ENCODE data around the gene CLDN16.
A peak's percentile ranks its signal among the peaks of the same experiment; 100 is the strongest.

Gene CLDN16

DNA sequence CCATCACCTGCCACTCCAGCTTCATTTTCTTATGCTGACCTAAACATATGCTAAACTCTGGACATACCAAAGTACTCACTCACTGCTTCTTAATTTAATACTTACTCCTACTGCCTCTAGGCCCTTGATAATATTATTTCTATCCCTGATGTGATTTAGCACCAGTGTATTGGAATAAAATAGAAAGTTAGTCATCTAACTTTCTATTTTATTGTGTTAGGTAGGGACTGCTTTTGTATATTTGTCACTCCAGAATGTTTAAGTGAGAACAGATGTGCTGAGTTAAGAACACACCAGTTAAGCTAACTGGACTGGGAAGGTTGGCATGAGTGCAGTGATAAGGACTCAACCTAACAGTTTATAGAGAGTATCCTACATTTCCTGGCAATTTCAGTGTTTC lies 6.5 kb upstream of the CLDN16 start:
- DNase-seq, result no peak

- no peak for DNase-seq
Measured at GRCh38 chr3:190382082-190382481, 5.9 kb upstream of the CLDN16 start.

GRCh38 chr3:190384309-190384756 lies 3.6 kb upstream of the CLDN16 start:
- DNase-seq, result no peak

- DNase-seq, result no peak
Measured at GRCh38 chr3:190385731-190386688, 2.0 kb upstream of the CLDN16 start.

DNA sequence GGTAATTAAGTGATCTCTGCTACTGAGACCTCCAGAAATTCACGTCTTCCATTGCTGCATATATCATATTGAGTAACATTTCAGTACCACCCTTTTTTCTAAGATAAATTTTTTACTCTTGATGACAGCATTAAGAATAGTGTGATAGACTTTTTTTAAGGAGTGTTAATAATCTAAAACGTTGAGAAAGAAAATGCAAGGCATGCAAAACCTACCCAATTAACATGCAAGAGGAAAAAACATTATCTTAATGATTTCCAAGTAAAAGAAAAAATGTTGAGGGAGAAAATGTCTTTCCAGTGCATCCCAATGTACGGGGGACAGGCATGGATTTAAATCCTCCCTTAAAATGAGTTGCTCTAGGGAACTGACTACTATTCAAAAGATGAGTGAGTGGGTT lies 740 bp downstream of the CLDN16 start:
- DNase-seq, result no peak

- no peak for DNase-seq
Measured at GRCh38 chr3:190396001-190396400, 8.0 kb downstream of the CLDN16 start.

DNA sequence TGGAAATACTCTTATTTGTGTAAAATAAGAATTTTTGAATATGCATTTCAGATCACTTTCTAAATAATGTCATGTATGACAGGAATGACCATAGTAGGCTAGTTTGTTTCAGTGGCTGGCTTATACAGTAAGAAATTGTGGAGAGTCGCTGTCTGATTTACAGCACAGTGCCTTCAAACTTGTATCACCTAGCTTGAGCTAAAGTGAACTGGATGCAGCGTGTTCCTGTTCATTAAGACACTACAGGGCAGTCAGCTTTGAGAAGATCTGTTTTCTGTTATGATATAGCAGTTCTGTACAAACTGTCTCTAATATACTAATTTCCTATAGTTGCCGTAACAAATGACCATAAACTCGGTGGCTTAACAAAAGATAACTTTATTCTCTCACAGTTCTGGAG lies 9.9 kb downstream of the CLDN16 start:
- no peak for DNase-seq

DNA sequence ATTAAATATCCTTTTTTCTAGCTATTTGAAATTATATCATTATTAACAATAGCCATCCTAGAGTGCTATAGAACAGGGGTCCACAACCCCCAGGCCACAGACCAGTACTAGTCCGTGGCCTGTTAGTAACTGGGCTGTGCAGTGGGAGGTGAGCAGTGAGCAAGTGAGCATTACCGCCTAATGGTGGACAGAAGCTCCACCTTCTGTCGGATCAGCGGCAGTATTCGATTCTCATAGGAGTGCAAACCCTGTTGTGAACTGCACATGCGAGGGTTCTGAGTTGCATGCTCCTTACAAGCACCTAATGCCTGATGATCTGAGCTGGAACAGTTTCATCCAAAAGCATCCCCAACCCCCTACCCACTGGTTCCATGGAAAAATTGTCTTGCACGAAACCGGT lies 11.7 kb downstream of the CLDN16 start:
- no peak for DNase-seq

DNA sequence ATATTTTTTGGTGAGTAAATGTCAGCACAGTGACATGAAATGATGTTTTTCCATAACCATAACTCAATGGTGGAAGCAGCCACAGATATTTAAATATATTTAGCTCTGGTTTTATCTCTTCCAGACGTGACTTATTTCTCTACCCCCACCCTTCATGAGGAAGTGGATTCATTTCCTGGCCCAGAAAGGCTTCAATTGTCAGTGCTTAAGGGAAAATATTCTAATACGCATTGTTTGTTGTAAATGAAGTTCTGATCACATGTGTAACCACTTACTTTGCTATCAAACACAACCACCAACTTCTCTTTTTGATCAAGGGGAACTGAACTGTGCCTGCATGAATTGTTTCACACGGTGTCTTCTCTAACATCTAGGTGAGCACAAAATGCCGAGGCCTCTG lies 14.0 kb downstream of the CLDN16 start:
- no peak for DNase-seq

- DNase-seq, result no peak
Measured at GRCh38 chr3:190404715-190405114, 16.8 kb downstream of the CLDN16 start.

GRCh38 chr3:190414297-190414696 lies 26.3 kb downstream of the CLDN16 start:
- no peak for DNase-seq

DNA sequence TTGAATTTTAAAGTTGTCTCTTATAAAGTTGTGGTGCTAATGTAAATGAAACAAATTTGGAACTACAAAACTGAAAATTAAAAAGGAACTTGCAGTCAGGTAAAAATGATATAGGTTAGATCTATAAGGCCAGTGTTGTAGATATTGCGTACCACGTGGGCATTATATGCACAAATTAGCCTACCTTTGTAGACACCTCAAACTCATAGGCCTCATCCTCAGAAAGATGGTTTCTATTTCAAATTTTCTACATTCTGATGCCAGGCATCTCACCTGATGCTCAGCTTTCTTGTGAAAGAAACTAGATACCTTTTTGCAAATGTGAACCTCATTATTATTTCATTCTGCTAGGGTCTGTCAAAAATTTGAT lies 36.1 kb downstream of the CLDN16 start:
- no peak for DNase-seq

GRCh38 chr3:190424478-190425439 lies 36.8 kb downstream of the CLDN16 start:
- peak; percentile 65 for DNase-seq

GRCh38 chr3:190425833-190426232 lies 37.9 kb downstream of the CLDN16 start:
- DNase-seq, result no peak

- no peak for DNase-seq
Measured at GRCh38 chr3:190426806-190427507, 39.0 kb downstream of the CLDN16 start.

- DNase-seq, result no peak
Measured at GRCh38 chr3:190429681-190430080, 41.7 kb downstream of the CLDN16 start.

DNA sequence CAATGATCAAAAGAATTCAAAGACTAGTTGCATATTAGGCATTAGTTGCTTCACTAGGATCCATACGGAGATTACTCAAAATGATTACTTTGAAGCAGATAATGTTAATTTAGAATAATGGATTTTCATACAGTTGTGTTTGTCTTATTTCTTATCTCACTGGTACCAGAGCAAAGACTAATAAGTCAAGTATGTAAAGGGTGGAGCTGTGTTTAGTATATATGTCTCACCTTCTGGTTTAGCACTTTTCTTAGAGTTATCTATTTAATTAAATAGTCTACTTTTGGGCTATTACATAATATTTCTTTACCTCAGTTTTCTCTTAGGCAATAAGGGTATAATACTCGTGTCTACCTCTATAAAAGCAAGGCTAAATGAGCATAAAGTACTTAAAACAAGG lies 42.9 kb downstream of the CLDN16 start:
- no peak for DNase-seq

DNA sequence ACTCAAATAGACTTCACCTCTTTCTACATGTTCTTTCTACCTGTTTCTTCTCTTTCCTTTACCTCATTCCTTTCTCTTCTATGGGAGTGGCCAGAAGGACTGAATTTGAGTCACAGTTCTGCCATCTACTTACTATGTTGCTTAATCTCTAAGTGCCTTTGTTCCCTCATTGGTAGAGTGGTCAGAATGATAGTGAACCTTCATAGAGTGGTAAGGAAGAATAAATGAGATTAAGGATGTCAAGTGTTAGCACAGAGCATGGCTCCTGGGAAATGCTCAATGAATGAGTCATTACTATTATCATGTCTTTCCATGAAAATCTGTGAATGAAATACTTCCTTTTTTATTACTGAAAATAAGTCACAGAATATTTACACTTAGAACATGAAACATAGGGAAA lies 44.3 kb downstream of the CLDN16 start:
- no peak for DNase-seq

GRCh38 chr3:190433626-190434025 lies 45.7 kb downstream of the CLDN16 start:
- DNase-seq, result no peak

DNA sequence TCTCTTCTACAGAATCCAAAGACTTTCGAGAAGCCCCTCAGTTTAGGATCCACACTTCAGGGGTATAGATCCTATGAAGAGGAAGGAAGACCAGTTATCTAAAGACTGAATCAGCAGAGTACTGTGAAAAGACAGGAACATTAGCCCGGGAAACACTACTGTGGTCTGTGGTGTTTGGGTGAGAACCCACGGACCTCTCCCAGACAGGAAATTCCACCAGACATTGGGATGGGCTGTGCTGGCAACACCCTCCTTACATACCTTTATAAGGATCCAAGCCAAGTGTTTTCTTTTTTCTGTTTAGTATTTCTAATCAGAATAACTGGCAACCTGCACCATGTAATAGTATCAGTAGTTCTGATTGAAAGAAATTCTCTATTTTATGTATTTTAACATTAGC lies 47.7 kb downstream of the CLDN16 start:
- DNase-seq, result no peak

DNA sequence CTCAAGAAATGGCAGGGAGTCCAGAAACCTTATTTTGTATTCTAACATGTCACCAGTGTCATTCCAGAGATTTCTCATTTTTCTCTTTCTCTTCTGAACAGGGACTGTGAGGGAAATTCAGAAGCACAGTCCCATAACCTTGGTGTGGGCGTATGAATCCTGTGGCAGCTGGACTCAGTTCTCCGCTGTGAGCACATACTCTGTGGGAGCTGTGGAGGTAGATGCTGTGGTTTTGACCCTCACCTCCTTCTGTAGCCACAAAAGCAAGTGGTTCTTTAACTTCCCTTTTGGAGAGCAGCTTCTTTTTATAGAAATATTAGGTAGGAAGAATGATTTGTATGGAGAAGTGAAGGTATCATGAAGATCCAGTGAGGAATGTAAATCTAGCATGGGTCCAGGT lies 48.4 kb downstream of the CLDN16 start:
- no peak for DNase-seq

GRCh38 chr3:190442240-190442639 lies 54.3 kb downstream of the CLDN16 start:
- DNase-seq, result no peak

- DNase-seq, result no peak
Measured at GRCh38 chr3:190443257-190443656, 55.3 kb downstream of the CLDN16 start.

All from NCI-H345 (cell line).